GM21447 (cell line): ENCODE measurements around the gene KHDC3L.
"Not testable (repeated sequence)": the region's sequence is repeated elsewhere in the genome, so short reads cannot be mapped to it uniquely, and the experiment has no call there.

ENCODE experiments used
- ATAC-seq: cut with Tn5 transposase; IDR thresholded peaks from one replicate; pipeline ENCODE4 v1.9.1; 2021; ENCODE audit not compliant: unreplicated experiment

KHDC3L gene

GRCh38 chr6:73369157-73369556, 6.7 kb downstream of the KHDC3L start:
- ATAC-seq: no peak

- ATAC-seq: no peak
Measured at GRCh38 chr6:73369563-73369962, 7.1 kb downstream of the KHDC3L start, which contains the start of gene OOEP. TSS of gene OOEP (minus strand) at chr6:73369897. CDS start at chr6:73369792, 105 bp downstream.

- no peak for ATAC-seq
Measured at GRCh38 chr6:73371984-73372383, 9.5 kb downstream of the KHDC3L start.

GRCh38 chr6:73372516-73372915, 10.1 kb downstream of the KHDC3L start:
- no peak for ATAC-seq

- ATAC-seq: no peak
Measured at GRCh38 chr6:73375216-73375615, 12.8 kb downstream of the KHDC3L start.

GRCh38 chr6:73377225-73377624, 14.8 kb downstream of the KHDC3L start:
- ATAC-seq: no peak

GRCh38 chr6:73381531-73381930, 19.1 kb downstream of the KHDC3L start:
- not testable (repeated sequence) for ATAC-seq

- ATAC-seq: no peak
Measured at GRCh38 chr6:73382462-73383113, 20.1 kb downstream of the KHDC3L start.

- ATAC-seq: peak; percentile 19
Measured at GRCh38 chr6:73388433-73388799, 26.0 kb downstream of the KHDC3L start.

GRCh38 chr6:73388800-73389512, 26.5 kb downstream of the KHDC3L start:
- peak; percentile 91 for ATAC-seq

GRCh38 chr6:73389854-73390253, 27.4 kb downstream of the KHDC3L start:
- no peak for ATAC-seq

GRCh38 chr6:73391675-73392074, 29.2 kb downstream of the KHDC3L start:
- no peak for ATAC-seq

- not testable (repeated sequence) for ATAC-seq
Measured at GRCh38 chr6:73392188-73392587, 29.7 kb downstream of the KHDC3L start.

- ATAC-seq: no peak
Measured at GRCh38 chr6:73393278-73393677, 30.8 kb downstream of the KHDC3L start.

- no peak for ATAC-seq
Measured at GRCh38 chr6:73394577-73395354, 32.3 kb downstream of the KHDC3L start, which contains the start of gene DDX43. TSS of gene DDX43 (plus strand) at chr6:73394828. CDS start at chr6:73394906, 78 bp downstream.

- no peak for ATAC-seq
Measured at GRCh38 chr6:73395875-73396274, 33.4 kb downstream of the KHDC3L start.

GRCh38 chr6:73400656-73401055, 38.2 kb downstream of the KHDC3L start:
- no peak for ATAC-seq

- no peak for ATAC-seq
Measured at GRCh38 chr6:73409395-73409794, 46.9 kb downstream of the KHDC3L start.

- ATAC-seq: no peak
Measured at GRCh38 chr6:73413102-73413501, 50.6 kb downstream of the KHDC3L start.
